WERI-Rb-1 (cell line): Measurements from ENCODE around the gene ATG16L1.
A peak's percentile ranks its signal among the peaks of the same experiment; 100 is the strongest.

Experiments
- DNase-seq: peaks from one replicate; pipeline ENCODE4 v3.0.0-alpha.2; 2020
- H3K27ac ChIP-seq: fragments of 250-450 bp; sonication (Bioruptor Pico); 2 replicates; pipeline ENCODE4 v1.5.1; 2020; ENCODE audit warnings: mild to moderate bottlenecking, moderate library complexity
- H3K27me3 ChIP-seq: fragments of 250-450 bp; sonication (Bioruptor Pico); 2 replicates; pipeline ENCODE4 v1.5.1; 2021; ENCODE audit warnings: mild to moderate bottlenecking, low read depth, moderate library complexity; ENCODE audit not compliant: insufficient read depth, severe bottlenecking
- H3K36me3 ChIP-seq: fragments of 250-450 bp; sonication (Bioruptor Pico); 2 replicates; pipeline ENCODE4 v1.5.1; 2020; ENCODE audit warnings: mild to moderate bottlenecking, moderate library complexity
- H3K4me3 ChIP-seq: 2 replicates; pipeline ENCODE4 v1.5.1; 2011; ENCODE audit warnings: low read depth, mild to moderate bottlenecking, control low read depth, low read length
- H3K9me3 ChIP-seq: fragments of 250-450 bp; sonication (Bioruptor Pico); 2 replicates; pipeline ENCODE4 v1.5.1; 2021; ENCODE audit warnings: mild to moderate bottlenecking, moderate library complexity; ENCODE audit not compliant: severe bottlenecking
- TF ChIP-seq, protein P1 (sequence below): IDR thresholded peaks from 2 replicates; pipeline ENCODE4 v1.5.1; 2011; ENCODE audit warnings: low read depth, mild to moderate bottlenecking, control low read depth, inconsistent platforms, low read length

The ATG16L1 gene

DNA sequence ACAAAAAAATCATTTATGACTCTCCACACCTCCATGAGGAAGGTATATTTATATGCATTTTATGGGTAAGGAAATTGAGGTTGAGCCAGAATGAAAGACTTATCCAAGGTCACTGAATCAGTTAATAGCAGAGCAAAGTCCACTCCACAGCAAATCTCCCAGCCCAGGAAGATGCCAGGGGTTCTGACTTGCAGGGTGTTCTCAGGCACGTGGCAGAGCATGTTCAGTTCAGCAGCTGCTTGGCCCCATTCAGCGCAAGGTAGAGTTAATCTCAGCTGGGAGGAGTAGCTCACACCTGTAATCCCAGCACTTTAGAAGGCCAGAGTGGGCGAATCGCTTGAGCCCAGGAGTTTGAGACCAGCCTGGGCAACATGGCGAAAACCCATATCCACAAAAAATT lies 85.1 kb downstream of the ATG16L1 start:
- Histone ChIP-seq H3K4me3 (no peak overlapping the region), H3K27ac (no peak overlapping the region), H3K27me3 (no peaks in the 10 kb centered on the region), H3K9me3 (peaks cover 5% of the 10 kb centered on the region), H3K36me3 (no peaks in the 10 kb centered on the region)
- DNase-seq: no peak
- TF ChIP-seq, protein P1, sequence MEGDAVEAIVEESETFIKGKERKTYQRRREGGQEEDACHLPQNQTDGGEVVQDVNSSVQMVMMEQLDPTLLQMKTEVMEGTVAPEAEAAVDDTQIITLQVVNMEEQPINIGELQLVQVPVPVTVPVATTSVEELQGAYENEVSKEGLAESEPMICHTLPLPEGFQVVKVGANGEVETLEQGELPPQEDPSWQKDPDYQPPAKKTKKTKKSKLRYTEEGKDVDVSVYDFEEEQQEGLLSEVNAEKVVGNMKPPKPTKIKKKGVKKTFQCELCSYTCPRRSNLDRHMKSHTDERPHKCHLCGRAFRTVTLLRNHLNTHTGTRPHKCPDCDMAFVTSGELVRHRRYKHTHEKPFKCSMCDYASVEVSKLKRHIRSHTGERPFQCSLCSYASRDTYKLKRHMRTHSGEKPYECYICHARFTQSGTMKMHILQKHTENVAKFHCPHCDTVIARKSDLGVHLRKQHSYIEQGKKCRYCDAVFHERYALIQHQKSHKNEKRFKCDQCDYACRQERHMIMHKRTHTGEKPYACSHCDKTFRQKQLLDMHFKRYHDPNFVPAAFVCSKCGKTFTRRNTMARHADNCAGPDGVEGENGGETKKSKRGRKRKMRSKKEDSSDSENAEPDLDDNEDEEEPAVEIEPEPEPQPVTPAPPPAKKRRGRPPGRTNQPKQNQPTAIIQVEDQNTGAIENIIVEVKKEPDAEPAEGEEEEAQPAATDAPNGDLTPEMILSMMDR: no peak

DNA sequence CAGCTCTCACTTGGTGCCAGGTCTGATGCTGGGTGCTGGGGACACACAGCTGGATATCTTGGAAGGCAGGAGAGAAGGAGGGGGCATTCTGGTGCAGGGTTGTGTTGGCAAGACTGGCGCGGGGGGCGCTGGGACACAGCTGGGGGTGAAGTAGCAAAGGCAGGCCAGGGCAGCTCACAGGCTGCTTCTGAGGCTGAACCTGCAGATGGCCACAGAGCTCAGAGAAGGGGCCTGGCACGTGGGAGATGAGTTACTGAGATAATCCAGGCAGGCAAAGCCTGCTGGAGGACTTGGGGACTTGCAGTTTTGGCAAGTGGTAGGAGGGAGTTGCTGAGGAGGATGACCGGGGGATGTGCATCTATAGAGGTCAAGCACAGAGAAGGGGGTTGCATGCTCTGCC lies 86.6 kb downstream of the ATG16L1 start:
- TF ChIP-seq, protein P1: peak; percentile 50
- peak; percentile 78 for DNase-seq
- Histone ChIP-seq H3K9me3 (peaks cover 7% of the 10 kb centered on the region), H3K4me3 (no peak overlapping the region), H3K27me3 (no peaks in the 10 kb centered on the region), H3K27ac (peak overlapping the region; percentile 23; the same call in 1 of the 2 replicates), H3K36me3 (no peaks in the 10 kb centered on the region)

DNA sequence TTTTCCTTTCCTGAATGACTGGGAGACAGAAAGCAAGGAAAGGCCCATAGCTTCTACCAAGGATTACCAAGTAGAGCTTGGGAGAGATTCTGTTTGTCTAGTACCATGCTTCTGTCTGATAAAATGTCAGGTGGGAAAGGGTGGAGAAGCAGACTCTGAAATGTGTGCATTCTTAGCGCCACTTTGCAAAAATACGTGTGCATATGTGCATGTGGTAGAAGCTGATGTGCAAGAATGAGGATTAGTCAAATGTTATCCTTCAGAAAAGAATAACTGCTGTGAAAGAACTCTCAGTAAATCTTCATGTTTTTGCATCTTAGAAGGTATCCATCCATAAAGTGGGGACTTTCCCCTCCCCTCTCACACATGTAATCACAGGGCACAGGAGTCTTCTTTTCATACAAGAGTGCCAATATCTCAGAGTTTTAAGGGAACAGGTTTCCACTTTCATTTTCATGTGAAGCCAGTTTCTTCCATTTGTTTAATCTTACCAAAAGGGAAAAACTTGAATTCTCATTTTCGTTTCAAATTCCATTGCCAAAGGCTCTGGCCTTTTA lies 87.4 kb downstream of the ATG16L1 start:
- no peaks in the 10 kb centered on the region for H3K36me3 ChIP-seq
- TF ChIP-seq, protein P1: no peak
- peaks cover 7% of the 10 kb centered on the region for H3K9me3 ChIP-seq
- no peak overlapping the region for H3K4me3 ChIP-seq
- peak overlapping the region; percentile 23; the same call in 1 of the 2 replicates for H3K27ac ChIP-seq
- no peak for DNase-seq
- H3K27me3 ChIP-seq: no peaks in the 10 kb centered on the region

DNA sequence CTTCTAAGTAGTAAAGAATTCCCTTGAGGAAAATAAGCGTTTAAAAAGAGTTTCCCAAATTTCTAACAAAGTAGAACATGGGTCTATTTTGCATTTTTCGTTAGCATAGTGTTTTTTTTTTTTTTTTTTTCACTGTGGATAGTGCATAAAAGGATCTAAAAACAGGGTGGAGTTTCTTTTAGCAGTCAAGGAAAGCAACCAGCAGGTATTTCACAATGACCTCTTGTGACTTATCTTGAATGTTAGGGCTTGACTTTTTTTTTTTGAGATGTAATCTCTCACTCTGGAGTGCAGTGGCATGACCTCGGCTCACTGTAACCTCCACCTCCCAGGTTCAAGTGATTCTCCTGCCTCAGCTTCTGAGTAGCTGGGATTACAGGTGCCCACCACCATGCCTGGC lies 88.0 kb downstream of the ATG16L1 start:
- TF ChIP-seq, protein P1: no peak
- Histone ChIP-seq H3K27me3 (no peaks in the 10 kb centered on the region), H3K4me3 (no peak overlapping the region)

DNA sequence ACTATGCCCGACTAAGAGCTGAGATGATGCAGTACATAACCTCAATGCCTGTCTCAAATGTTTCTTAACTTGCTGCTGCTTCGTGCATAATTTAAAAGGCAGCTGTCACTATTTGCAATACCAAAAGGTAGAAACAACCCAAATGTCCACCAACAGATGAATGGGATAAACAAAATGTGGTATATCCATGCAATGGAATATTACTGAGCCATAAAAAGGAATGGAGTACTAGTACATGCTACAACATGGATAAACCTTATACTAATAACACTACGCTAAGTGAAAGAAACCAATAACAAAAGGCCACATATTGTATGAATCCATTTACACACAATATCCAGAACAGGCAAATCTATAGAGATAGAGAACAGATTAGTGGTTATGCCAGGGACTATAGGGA lies 89.8 kb downstream of the ATG16L1 start:
- DNase-seq: no peak
- TF ChIP-seq, protein P1: no peak

More for the DNA sequence above, 88.0 kb downstream of the ATG16L1 start:
- Histone ChIP-seq H3K36me3 (no peaks in the 10 kb centered on the region), H3K27ac (no peak overlapping the region), H3K9me3 (peaks cover 7% of the 10 kb centered on the region)
- DNase-seq: no peak

DNA sequence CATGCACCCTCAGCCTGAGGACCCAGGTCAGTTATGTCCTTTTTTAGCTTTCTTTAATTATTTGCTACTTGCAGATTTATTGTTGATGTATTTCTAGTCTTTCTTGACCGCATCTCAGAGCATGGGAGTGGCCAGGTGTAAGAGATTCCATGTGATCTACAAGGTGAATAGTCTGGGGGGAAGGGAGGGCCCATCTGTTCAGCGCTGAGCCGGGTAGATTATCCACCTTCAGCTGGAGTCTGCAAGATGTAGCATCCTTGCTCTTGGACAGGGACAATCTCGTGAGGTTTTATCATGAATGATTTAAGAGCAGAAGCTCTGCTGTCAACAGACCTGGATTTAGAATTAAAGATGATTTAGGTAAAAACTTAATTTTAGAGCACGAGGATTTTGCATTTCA lies 90.8 kb downstream of the ATG16L1 start:
- H3K36me3 ChIP-seq: no peaks in the 10 kb centered on the region
- H3K27ac ChIP-seq: peak overlapping the region; percentile 69
- TF ChIP-seq, protein P1: no peak
- H3K9me3 ChIP-seq: peaks cover 7% of the 10 kb centered on the region
- DNase-seq: peak; percentile 92
- H3K27me3 ChIP-seq: no peaks in the 10 kb centered on the region
- no peak overlapping the region for H3K4me3 ChIP-seq

More for the DNA sequence above, 89.8 kb downstream of the ATG16L1 start:
- Histone ChIP-seq H3K4me3 (no peak overlapping the region), H3K36me3 (no peaks in the 10 kb centered on the region), H3K27me3 (no peaks in the 10 kb centered on the region), H3K9me3 (peaks cover 7% of the 10 kb centered on the region), H3K27ac (no peak overlapping the region)
